Adipose tissue (tissue), 3 donors: ENCODE results near the gene TNS1. TPM values are rescaled to one million over a fixed set of nuclear protein-coding genes. Genes with fewer than 3 reads are reported as not detected.

Experiments
- H3K27ac ChIP-seq: one replicate; pipeline ENCODE4 v1.5.1; 2013; ENCODE audit warnings: low read depth, low read length
- WGBS, 3 donors: extraction: QIAGEN DNeasy Blood & Tissue Kit; methylation state at CpG; one replicate each; pipeline ENCODE4 v1.1.7; 2013; 5-methylcytosine and 5-hydroxymethylcytosine counted together
- polyA plus RNA-seq, 3 donors: library from polyadenylated mRNA; stranded (reverse); fragments of 200-250 nt; gene quantifications; one replicate each; pipeline ENCODE4 v1.2.3, GENCODE V29; 2013
- donor health status: healthy with polysubstance abuse.
- donor health status: Bipolar disorder and iron deficiency.
- donor health status: healthy.

The TNS1 gene
- polyA plus RNA-seq, 3 donors = 39.8 to 245 (median 171) TPM

DNA sequence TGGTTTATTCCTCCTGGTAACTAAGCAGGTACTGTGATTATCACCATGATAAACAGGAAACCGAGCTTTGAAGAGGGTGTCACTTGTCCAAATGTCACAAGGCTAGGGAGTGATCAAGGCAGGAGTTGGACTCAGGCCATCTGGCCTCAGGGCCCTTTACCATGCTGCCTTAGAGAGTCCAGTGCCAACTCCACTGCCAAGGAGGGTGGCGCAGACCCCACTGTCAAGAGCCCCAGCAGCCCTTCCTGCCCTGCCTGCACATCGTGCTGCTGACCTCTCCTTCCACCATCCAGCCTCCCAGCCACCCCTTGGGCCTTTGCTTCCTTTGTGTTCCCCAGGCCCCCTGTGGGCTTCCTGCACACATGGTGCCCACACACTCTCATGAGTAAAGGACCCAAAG is 48.3 kb downstream of the TNS1 start:
- no peak overlapping the region for H3K27ac ChIP-seq
- 52 to 66% (median 54%) methylated on average over 3 of the region's 3 CpGs for WGBS, 3 donors

DNA sequence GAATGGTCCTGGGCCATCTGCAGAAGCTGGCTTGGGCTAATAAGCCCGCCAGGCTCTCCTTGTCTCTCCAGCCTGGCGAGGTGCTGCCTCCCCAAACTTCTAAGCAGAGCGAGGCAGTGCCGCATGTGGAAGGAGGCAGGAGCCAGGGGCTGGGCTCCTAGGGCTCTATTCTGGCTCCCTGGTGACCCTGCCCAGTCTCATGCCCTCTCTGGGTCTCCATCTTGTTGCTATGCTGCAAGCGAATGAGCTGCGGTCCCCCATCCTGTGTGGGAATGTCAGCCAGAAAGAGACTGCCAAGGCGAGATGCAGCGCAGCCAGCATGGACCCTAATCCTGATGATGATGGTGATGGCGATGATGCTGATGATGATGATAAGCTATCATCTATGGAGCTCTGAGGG is 48.7 kb downstream of the TNS1 start:
- WGBS, 3 donors = 88 to 92% (median 91%) methylated on average over 9 of the region's 9 CpGs
- no peak overlapping the region for H3K27ac ChIP-seq

DNA sequence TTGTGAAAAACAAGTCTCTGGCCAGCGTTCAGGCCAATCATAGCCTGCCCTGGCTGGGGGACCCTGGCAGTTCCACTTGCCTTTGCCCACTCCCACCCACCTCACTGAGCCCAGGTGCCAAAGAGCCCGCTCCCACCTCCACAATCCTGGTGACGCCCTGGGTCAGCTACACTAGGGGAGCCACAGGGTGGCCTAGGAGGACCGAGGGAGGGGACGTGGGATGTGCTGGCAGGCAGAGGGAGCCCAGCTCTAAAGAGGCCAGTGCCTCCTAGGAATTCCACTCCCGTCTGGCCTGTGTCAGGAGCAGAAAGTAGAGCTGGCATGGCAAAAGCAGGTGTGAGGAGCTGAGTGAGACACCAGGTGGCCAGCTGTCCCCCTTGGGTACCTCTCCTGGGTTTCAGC is 49.3 kb downstream of the TNS1 start:
- 52 to 63% (median 58%) methylated on average over 6 of the region's 6 CpGs for WGBS, 3 donors

DNA sequence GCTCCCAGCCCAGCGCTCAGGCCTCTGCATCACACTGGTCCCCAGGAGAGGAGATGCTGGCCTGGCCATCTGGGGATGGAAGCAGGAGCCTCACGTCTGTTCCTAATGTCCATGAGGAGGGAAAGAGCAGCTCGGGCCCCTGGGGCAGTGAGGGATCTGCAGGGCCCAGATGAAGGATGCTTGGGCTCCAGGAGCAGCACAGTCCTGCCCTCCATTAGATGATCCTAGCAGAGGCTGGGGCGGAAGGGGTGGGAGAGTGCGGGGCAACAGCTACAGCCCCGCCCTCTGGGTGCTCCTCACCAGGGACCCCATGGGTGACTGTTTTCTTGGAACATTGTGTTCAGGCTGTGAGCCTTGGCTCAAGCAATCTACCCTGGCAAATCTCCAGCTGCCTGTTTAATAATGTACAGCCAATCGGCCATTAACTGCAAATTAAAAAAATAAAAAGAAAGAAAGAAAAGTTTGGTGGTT is 49.7 kb downstream of the TNS1 start:
- H3K27ac ChIP-seq = no peak overlapping the region
- 67 to 73% (median 69%) methylated on average over 7 of the region's 7 CpGs for WGBS, 3 donors

More for the DNA sequence above, 49.3 kb downstream of the TNS1 start:
- H3K27ac ChIP-seq = no peak overlapping the region

DNA sequence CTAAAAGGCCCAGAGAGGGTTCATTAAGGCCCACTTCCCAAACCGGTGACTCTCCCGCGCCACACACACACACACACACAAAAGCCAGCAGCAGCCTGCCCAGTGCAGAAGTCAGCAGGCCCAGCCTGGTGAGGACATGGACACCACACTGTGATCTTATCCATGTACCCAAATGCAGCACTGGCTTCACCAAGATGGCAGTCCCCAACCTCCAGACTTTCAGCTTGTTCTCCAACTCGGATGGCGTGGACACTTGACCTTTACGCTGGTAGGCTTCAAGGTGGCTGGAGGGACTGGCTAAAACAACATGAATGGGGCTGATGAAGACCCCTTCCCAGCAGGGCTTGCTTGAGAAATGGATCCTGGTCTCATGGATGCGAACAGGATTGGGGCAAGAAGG is 50.4 kb downstream of the TNS1 start:
- WGBS, 3 donors = 93 to 96% (median 94%) methylated on average over 7 of the region's 7 CpGs
- H3K27ac ChIP-seq = no peak overlapping the region

DNA sequence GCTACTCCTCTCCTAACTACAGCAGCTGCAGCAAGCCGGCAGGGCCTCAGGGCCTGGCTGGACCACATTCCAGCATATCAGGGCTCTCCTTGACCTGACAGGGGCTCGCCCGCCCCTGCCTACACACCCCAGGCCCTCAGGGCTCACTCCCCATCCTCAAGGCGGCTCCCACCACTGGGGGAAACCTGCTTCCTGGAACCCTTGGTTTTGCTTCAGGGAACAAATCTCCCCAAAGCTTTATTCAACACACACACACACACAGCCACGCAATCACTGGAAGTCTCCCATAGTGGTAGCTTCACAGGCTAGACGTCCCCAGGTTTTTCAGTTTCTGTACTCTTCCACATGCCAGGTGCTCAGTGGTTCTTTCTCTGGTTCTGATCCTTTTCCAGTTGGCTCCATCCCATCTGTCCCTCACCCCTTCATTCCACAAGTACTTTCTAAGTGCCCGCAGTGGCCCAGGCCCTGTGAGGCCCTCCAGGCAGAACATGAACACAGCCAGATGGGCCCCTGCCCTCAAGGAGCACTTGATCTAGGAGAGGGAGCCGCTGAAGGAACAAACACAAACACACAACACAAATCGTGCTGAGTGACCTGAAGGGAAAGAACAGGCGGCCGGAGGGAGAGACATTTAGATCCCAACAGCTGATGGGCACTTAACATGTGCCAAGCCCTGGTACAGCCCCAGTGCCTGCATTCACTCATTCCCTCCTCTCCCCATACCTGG is 51.1 kb downstream of the TNS1 start:
- 77 to 93% (median 90%) methylated on average over 11 of the region's 11 CpGs for WGBS, 3 donors
- no peak overlapping the region for H3K27ac ChIP-seq

DNA sequence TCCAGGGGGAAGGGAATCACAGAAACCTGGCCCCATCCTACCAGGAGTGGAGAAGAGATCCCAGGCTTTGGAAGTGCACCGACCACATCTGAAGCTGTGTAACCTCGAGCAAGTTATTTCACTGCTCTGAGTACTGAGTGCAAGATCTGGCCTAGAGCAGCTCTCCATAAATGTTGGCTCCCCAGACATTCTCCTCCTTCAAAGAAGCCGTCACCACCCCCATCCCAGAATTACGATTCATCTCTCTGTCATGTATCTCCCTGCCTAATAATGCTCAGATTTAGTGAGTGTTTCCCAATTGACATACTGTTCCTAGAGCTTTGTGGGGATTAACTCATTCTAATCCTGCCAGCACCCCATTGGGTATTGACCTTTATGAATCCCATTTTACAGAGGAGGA is 51.7 kb downstream of the TNS1 start:
- 71 to 82% (median 73%) methylated on average over 4 of the region's 4 CpGs for WGBS, 3 donors
- no peak overlapping the region for H3K27ac ChIP-seq

DNA sequence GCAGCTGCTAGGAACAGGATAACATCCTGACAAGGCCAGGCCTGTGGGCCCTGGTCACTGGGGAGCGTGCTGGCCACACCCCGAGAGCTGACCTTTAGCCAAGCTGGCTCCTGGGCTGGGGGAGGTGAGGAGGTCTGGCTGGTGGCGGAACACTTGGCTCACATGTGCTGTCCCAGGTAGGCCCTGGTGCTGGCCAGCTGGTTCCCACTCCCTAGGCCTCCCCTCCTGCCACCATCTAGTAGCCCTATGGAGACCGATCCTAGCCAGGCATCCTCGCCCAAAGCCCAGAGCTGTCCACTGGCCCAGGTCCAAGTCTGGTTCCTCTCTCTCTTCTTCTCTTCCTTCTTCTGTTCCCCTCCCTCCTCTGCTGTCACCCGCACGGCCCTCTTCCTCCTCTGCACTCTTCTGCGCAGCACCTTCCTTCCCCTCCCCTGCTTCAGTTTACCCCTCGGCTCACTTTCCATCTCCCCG is 52.4 kb downstream of the TNS1 start:
- no peak overlapping the region for H3K27ac ChIP-seq
- 55 to 71% (median 62%) methylated on average over 10 of the region's 10 CpGs for WGBS, 3 donors

DNA sequence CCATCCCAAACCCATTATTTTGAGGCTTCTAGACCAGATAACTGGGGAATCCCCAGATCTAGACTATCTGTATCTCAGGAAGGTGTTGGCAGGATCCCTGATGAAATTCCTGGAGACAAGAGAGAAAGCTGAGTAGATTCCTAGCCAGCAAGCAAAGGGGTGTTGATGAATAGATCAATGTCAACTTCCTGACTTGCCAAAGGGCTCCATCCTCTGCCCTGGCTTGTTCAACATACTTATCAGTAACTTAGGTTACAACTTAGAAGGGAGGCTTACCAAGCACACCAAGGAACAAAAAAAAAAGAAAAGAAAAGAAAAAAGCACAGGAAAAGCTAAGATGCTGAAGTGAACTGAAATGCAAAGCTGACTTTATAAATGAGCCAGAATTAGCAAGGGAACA is 53.3 kb downstream of the TNS1 start:
- H3K27ac ChIP-seq = no peak overlapping the region

DNA sequence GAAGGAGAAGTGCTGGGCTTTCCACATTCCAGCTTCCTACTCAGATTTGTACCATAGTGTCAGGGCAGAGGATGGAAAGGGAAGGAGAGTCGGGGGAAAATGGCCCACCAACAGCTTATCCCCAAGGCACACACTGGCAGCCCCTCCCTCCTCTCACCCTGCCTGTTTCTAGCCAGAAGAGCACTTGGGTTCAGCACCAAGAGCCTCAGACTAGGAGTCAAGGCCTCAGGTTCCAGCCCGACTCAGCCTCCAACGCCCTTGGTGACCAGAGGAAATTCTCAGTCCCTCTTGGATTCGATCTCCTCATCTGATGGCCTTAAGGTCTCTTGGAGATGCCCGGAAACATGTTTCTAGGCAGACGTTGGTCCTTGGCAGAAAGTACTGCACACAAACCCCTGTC is 53.9 kb downstream of the TNS1 start:
- H3K27ac ChIP-seq = no peak overlapping the region
- WGBS, 3 donors = 75 to 88% (median 81%) methylated on average over 6 of the region's 6 CpGs

DNA sequence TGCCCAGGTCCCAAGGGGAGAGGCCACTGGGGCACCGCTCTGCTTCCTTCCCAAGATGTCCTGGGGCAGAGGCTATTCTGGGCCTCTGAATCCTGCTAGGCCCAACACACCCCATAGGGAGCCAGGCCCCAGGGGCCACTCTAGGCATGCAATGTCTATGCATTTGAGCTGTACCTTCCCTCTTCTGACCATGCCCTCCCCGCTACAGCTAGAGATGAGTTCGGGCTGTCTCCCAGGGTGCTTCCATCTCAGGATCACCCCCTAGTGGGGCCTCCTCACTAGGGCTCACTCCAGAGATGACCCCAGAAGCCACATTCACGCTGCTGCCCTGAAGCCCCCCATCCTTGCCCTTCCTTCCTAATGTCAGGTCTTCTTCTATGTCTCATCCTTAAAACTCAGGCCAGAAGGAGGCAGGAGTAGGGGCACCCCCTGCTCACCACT is 54.4 kb downstream of the TNS1 start:
- 76 to 97% (median 86%) methylated on average over 4 of the region's 4 CpGs for WGBS, 3 donors
- no peak overlapping the region for H3K27ac ChIP-seq

DNA sequence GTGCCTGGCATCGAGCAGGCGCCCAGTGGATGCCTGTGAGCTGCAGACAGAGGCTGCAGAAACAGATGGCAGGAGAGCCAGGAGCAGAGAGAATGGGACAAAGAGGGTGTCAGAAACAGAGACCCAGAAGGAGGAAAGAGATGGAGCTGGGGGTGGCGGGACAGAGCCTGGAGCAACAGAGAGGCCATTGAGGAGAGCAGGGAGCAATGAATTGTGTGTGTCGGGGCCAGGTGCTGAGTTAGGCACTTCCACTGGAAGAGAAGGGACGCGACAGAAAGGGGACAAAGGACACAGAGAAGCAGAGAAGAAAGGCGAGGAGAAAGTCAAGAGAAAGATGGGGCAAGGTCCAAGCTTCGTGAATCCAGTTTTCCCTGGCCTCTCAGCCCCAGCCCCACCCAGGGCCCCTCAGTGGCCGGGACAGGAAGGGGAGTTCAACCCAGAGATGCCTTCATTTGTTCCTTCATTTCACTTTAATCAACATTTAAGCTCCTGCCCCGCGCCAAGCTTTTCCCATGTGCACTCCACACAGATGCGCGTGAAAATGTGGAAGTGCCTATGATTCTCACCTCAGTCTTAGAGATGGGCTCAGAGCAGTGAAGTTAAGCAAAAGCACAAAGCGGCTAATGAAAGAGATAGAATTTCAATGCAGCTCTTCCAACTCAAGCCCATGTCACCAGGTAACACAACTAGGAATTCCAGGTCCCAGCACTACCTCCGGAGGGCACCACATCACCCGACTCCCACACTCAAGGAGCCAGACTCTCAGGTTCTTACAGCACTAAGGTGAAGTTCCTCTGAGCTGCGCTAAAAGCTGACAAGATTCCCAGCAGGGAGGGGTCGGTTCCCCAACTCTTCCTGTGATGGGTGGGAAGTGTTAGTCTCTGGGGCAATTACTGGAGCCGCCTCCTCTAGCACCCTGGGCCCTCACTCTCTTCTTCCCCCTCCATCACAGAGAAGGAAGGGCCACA is 55.1 kb downstream of the TNS1 start:
- no peak overlapping the region for H3K27ac ChIP-seq
- WGBS, 3 donors = 85 to 89% (median 88%) methylated on average over 19 of the region's 19 CpGs

DNA sequence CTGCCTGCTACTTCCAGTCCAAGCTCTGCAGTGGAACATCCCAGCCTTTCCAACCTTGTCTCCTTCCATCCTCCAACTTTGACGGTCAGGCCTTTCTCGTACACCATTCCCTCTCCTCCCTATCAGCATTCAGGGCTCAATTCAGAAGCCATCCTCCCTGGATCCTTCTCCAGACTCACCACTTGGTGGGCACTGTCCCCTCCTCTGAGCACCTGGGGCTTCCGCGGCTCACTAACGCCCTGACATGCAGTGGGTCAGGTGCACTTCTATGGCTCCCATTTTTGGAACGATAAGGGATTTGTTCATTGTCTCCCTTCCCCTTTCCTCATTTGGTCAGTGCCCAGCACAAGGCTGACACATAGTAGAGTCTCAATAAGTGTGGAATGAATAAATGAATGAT is 56.7 kb downstream of the TNS1 start:
- H3K27ac ChIP-seq = no peak overlapping the region

DNA sequence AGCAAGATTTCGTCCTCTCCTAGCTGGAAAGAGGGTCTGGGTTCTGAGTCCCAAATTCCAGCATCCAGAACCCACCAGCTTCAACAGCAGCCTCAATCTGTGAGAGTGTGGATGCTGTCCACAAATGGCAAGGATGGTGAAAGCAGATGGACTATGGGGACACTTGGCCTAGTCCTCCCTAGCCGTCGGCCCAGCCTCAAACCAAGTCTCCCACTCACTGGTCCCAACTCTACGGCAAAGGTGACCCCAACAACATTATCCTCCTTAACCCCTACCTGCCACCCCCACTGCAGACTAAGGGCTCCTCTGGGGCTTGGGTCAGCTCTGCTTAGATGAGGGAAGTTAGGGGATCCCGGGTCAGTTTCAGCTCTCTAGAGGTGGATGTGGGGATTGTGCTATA is 57.3 kb downstream of the TNS1 start:
- no peak overlapping the region for H3K27ac ChIP-seq
- WGBS, 3 donors = 83 to 88% (median 88%) methylated on average over 5 of the region's 5 CpGs

More for the DNA sequence above, 56.7 kb downstream of the TNS1 start:
- WGBS, 3 donors = 88 to 94% (median 93%) methylated on average over 6 of the region's 6 CpGs

DNA sequence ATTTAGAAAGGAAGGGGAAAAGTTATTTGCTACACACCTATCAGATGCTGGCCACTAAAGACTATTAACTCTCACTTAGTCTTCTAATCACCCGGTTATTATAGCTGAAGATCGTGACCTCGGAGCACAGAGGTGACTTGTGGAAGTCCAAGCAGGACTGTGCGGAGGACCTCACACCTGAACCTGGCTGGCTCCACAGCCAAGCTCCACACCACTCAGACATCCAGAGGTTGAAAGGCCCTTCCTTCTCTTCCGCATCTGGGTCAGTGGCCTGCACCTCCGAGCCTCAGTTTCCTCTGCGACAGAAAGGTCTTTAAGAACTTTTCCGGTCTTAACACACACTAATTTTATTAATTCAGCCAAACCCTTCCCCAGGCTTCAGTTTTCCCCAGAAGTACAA is 57.9 kb downstream of the TNS1 start:
- no peak overlapping the region for H3K27ac ChIP-seq
- 66 to 87% (median 81%) methylated on average over 8 of the region's 8 CpGs for WGBS, 3 donors

DNA sequence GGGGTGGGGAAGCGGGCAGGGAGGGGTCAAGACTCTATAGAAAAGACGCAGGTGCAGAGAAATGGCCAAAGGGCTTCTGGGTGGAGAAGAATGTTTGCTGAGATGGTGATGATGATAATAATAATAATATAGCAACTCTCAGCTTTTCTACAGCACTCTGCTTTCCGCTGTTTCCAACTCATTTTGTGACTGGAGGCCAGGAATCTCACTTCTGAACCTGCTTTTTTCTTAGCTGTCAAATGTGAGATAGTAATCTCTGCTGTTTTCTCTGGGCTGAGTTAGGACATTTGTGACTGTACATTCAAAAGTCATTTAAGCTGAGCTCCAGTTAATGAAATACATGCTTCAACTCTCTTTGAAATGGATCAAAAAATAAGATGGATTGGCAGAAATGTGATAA is 58.4 kb downstream of the TNS1 start:
- H3K27ac ChIP-seq = no peak overlapping the region
- 44 to 62% (median 48%) methylated on average over 3 of the region's 3 CpGs for WGBS, 3 donors

DNA sequence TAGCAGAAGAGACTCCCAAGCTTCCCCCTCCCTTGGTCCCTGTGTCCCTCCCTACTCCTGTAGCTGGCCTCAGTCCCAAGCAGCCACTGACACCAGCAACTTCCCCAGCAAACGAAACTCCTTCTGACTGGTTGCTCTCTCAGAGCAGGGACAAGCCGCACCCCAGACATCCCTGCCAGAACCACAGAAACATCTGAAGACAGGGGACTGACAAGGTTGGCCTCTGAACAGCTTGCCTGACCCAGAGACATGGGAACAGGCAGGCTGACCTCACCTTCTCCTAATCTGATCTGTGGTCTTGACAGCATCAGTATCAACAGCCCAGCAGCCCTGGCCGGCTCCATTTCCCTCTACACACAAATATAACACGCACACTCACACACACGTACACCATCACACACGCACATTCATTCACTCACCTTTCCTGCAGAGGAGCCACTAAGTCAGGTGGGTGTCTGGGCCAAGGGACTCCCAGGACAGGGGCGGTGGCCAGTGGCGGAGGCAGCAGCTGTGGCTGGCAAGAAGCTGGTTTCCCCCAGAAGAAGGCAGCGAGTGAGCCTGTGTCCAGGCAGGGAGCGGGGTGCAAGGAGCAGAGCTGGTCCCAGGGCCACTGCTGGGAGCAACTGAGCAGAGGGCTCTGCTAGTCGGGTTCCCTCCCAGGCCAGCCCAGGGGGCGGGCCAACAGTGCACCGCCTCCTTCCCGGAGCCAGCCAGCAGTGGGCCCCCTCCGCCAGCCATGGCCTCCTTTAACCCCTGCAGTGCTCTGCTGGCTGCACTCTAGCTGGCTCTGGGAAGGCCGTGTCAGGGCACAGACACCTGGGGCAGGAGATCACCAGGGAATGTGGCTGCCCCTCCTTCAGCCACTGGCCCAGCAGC is 59.1 kb downstream of the TNS1 start:
- WGBS, 3 donors = 5 to 14% (median 8%) methylated on average over 13 to 16 of the region's 16 CpGs
- no peak overlapping the region for H3K27ac ChIP-seq

DNA sequence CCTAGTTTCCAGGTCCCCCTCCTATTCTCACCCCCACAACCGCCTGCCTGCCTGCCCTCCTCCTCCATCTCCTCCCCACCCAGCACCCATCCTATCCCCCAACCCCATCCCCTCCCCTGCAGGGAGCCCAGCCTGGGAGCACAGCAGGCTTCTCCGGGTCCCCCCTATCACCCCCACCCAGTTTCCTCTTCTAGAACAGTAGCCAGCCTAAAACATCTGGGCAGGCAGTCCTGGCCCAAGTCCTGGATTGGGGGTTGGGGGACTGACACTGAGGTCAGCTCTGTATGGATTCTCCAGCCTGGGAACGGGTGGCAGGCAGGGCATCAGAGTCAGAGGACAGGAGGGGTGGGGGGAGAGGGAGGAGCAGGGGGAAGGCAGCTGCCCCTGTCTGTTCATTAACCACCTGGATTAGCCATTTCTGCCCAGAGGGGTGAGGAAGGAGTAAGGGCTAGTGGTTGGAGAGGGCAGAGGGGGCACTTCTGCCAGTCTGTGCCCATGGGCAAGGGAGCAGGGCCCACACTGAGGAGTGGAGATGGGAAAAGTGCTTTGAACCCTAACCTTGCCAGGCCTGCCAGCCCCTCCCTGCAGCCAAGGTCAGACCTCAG is 60.0 kb downstream of the TNS1 start:
- H3K27ac ChIP-seq = no peak overlapping the region
- 11 to 24% (median 15%) methylated on average over 3 of the region's 3 CpGs for WGBS, 3 donors
